Measurements from ENCODE around the gene PYGM.

PYGM gene
- total RNA-seq = 0.23 to 1.2 (median 0.50) reads per million in 18 experiments

GRCh38 chr11:64759722-64760719 lies at the start of gene PYGM:
PYGM (minus strand) TSS chr11:64759974; CDS start chr11:64759898, 76 bp downstream.
- no peak for DNase-seq

- DNase-seq = no peak
These were observed 45.7 kb upstream of the PYGM start for GRCh38 chr11:64805481-64805880.

- DNase-seq = no peak
These were observed 44.8 kb upstream of the PYGM start for GRCh38 chr11:64804346-64805210.

- DNase-seq = no peak
These were observed 44.1 kb upstream of the PYGM start for GRCh38 chr11:64803846-64804345.

- peak; percentile 76 to 88 for DNase-seq
These were observed 43.5 kb upstream of the PYGM start, which contains the start of gene MAP4K2 for GRCh38 chr11:64803158-64803845. MAP4K2 (minus strand) TSS chr11:64803214; CDS start chr11:64803149, 65 bp downstream.

GRCh38 chr11:64802370-64803157 lies 42.8 kb upstream of the PYGM start:
- DNase-seq = no peak

GRCh38 chr11:64801561-64802369 lies 42.0 kb upstream of the PYGM start:
- no peak for DNase-seq

GRCh38 chr11:64801158-64801464 lies 41.3 kb upstream of the PYGM start:
- no peak for DNase-seq

GRCh38 chr11:64800303-64801157 lies 40.8 kb upstream of the PYGM start:
- no peak for DNase-seq

GRCh38 chr11:64799623-64800302 lies 40.0 kb upstream of the PYGM start:
- DNase-seq = no peak

GRCh38 chr11:64799256-64799622 lies 39.5 kb upstream of the PYGM start:
- no peak for DNase-seq

GRCh38 chr11:64796757-64797541 lies 37.2 kb upstream of the PYGM start:
- no peak for DNase-seq

- no peak for DNase-seq
These were observed 36.4 kb upstream of the PYGM start for GRCh38 chr11:64796047-64796756.

- DNase-seq = no peak
These were observed 34.8 kb upstream of the PYGM start for GRCh38 chr11:64794526-64794925.

- no peak for DNase-seq
These were observed 33.7 kb upstream of the PYGM start for GRCh38 chr11:64793271-64794160.

GRCh38 chr11:64792482-64792881 lies 32.7 kb upstream of the PYGM start:
- DNase-seq = no peak

Data from inflammatory macrophage (primary cell).